HG02571 (cell line): Measurements from ENCODE around the gene ARHGAP8.

Experiments used
- ATAC-seq: cut with Tn5 transposase; IDR thresholded peaks from one replicate; pipeline ENCODE4 v1.9.1; 2021; ENCODE audit warnings: mild to moderate bottlenecking, moderate library complexity; ENCODE audit not compliant: unreplicated experiment

ARHGAP8 gene

GRCh38 chr22:44752285-44753188, at the start of gene ARHGAP8:
TSS of gene ARHGAP8 (plus strand) at chr22:44752575. CDS start at chr22:44786528, 33,953 bp downstream.
- ATAC-seq = no peak

- no peak for ATAC-seq
Measured at GRCh38 chr22:44703255-44703870, 49.0 kb upstream of the ARHGAP8 start.

GRCh38 chr22:44704159-44705021, 48.0 kb upstream of the ARHGAP8 start:
- no peak for ATAC-seq

GRCh38 chr22:44705022-44705297, 47.4 kb upstream of the ARHGAP8 start:
- ATAC-seq = no peak

- ATAC-seq = no peak
Measured at GRCh38 chr22:44706488-44706887, 45.9 kb upstream of the ARHGAP8 start.

- ATAC-seq = no peak
Measured at GRCh38 chr22:44707178-44707577, 45.2 kb upstream of the ARHGAP8 start.

- ATAC-seq = no peak
Measured at GRCh38 chr22:44707752-44708151, 44.6 kb upstream of the ARHGAP8 start.

- no peak for ATAC-seq
Measured at GRCh38 chr22:44709881-44710392, 42.4 kb upstream of the ARHGAP8 start.

- no peak for ATAC-seq
Measured at GRCh38 chr22:44710474-44711240, 41.7 kb upstream of the ARHGAP8 start.

GRCh38 chr22:44711241-44711560, 41.2 kb upstream of the ARHGAP8 start:
- no peak for ATAC-seq

- no peak for ATAC-seq
Measured at GRCh38 chr22:44711690-44712555, 40.5 kb upstream of the ARHGAP8 start.

- no peak for ATAC-seq
Measured at GRCh38 chr22:44712962-44713361, 39.4 kb upstream of the ARHGAP8 start.

GRCh38 chr22:44714703-44715350, 37.5 kb upstream of the ARHGAP8 start:
- no peak for ATAC-seq

- peak; percentile 45 for ATAC-seq
Measured at GRCh38 chr22:44718418-44718817, 34.0 kb upstream of the ARHGAP8 start.

GRCh38 chr22:44719586-44720368, 32.6 kb upstream of the ARHGAP8 start:
- ATAC-seq = no peak

- no peak for ATAC-seq
Measured at GRCh38 chr22:44721213-44721612, 31.2 kb upstream of the ARHGAP8 start.

GRCh38 chr22:44722611-44723010, 29.8 kb upstream of the ARHGAP8 start:
- ATAC-seq = no peak

GRCh38 chr22:44723801-44724200, 28.6 kb upstream of the ARHGAP8 start:
- no peak for ATAC-seq
